ENCODE results near the gene TOPORS. TPM values are rescaled to one million over a fixed set of nuclear protein-coding genes. Genes with fewer than 3 reads are reported as not detected.

The TOPORS gene
- total and polyA plus RNA-seq, 2 experiments from 2014 or later: 16.4 to 26.9 TPM

GRCh38 chr9:32523910-32524309 lies 28.5 kb downstream of the TOPORS start:
- no peak overlapping the region for H2AFZ ChIP-seq
- H3K79me2 ChIP-seq (ENCODE audit: insufficient read depth): peaks cover 32% of the 10 kb centered on the region

GRCh38 chr9:32518276-32518675 lies 34.1 kb downstream of the TOPORS start:
- Histone ChIP-seq H3K9me3 (ENCODE audit: low read depth) (peaks cover 3% of the 10 kb centered on the region), H3K4me3 (no peak overlapping the region), H3K4me1 (ENCODE audit: insufficient read depth) (no peaks in the 10 kb centered on the region; the same call in 1 of the 2 replicates), H3K4me2 (ENCODE audit: unreplicated experiment) (no peak overlapping the region), H4K20me1 (ENCODE audit: insufficient read depth) (no peaks in the 10 kb centered on the region), H3F3A (ENCODE audit: insufficient read depth) (no peaks in the 10 kb centered on the region), H3K9ac (no peak overlapping the region), H3K27ac (no peak overlapping the region), H3K27me3 (replicated peaks; ENCODE audit: insufficient read depth) (no peaks in the 10 kb centered on the region), H3K36me3 (ENCODE audit: low read depth) (no peaks in the 10 kb centered on the region), H3K79me2 (ENCODE audit: insufficient read depth) (peaks cover 16% of the 10 kb centered on the region; the same call in 1 of the 2 replicates), H2AFZ (no peak overlapping the region), H3K9me2 (ENCODE audit: insufficient read depth) (no peaks in the 10 kb centered on the region)
- no peak for DNase-seq
- in situ Hi-C loops (cut with MboI): no loop called here
- 93 to 97% methylated on average over 1 of the region's 1 CpG for WGBS, 2 experiments (ENCODE audit: low coverage in 1 of 2, low lambda C conversion rate in 2 of 2, missing lambda C conversion rate in 2 of 2)
- no peak for TF ChIP-seq EZH2 (IDR thresholded peaks at IDR 0.05; ENCODE audit: insufficient read depth, poor library complexity, severe bottlenecking)
- TF ChIP-seq EZH2phosphoT487 (IDR thresholded peaks at IDR 0.05; ENCODE audit: insufficient read depth, low read depth): no peak

More at GRCh38 chr9:32523910-32524309, 28.5 kb downstream of the TOPORS start:
- Histone ChIP-seq H3K36me3 (ENCODE audit: low read depth) (no peaks in the 10 kb centered on the region), H3K9me3 (ENCODE audit: low read depth) (no peaks in the 10 kb centered on the region), H3K4me3 (no peak overlapping the region), H4K20me1 (ENCODE audit: insufficient read depth) (no peaks in the 10 kb centered on the region), H3K27ac (no peak overlapping the region), H3F3A (ENCODE audit: insufficient read depth) (peaks cover 4% of the 10 kb centered on the region; the same call in 1 of the 2 replicates), H3K27me3 (replicated peaks; ENCODE audit: insufficient read depth) (no peaks in the 10 kb centered on the region), H3K4me2 (ENCODE audit: unreplicated experiment) (no peak overlapping the region), H3K9me2 (ENCODE audit: insufficient read depth) (no peaks in the 10 kb centered on the region), H3K4me1 (ENCODE audit: insufficient read depth) (peaks cover 15% of the 10 kb centered on the region), H3K9ac (no peak overlapping the region)
- DNase-seq: no peak
- TF ChIP-seq EZH2 (IDR thresholded peaks at IDR 0.05; ENCODE audit: insufficient read depth, poor library complexity, severe bottlenecking) (no peak), EZH2phosphoT487 (IDR thresholded peaks at IDR 0.05; ENCODE audit: insufficient read depth, low read depth) (no peak)
- in situ Hi-C loops (cut with MboI): no loop called here
- WGBS, 2 experiments (ENCODE audit: low coverage in 1 of 2, low lambda C conversion rate in 2 of 2, missing lambda C conversion rate in 2 of 2): 100% methylated on average over 1 of the region's 1 CpG

GRCh38 chr9:32516241-32516640 lies 36.1 kb downstream of the TOPORS start:
- no peak for DNase-seq

GRCh38 chr9:32508728-32509127 lies 43.7 kb downstream of the TOPORS start:
- H2AFZ ChIP-seq: no peak overlapping the region
- TF ChIP-seq EZH2 (IDR thresholded peaks at IDR 0.05; ENCODE audit: insufficient read depth, poor library complexity, severe bottlenecking) (no peak), EZH2phosphoT487 (IDR thresholded peaks at IDR 0.05; ENCODE audit: insufficient read depth, low read depth) (no peak)
- no peak overlapping the region for H3K9ac ChIP-seq
- H3K9me3 ChIP-seq (ENCODE audit: low read depth): no peaks in the 10 kb centered on the region
- WGBS, 2 experiments (ENCODE audit: low coverage in 1 of 2, low lambda C conversion rate in 2 of 2, missing lambda C conversion rate in 2 of 2): 95 to 100% methylated on average over 1 of the region's 1 CpG
- H3K4me2 ChIP-seq (ENCODE audit: unreplicated experiment): no peak overlapping the region
- no peak overlapping the region for H3K27ac ChIP-seq
- H3K9me2 ChIP-seq (ENCODE audit: insufficient read depth): no peaks in the 10 kb centered on the region
- H3K4me3 ChIP-seq: no peak overlapping the region
- H3K4me1 ChIP-seq (ENCODE audit: insufficient read depth): no peaks in the 10 kb centered on the region
- H4K20me1 ChIP-seq (ENCODE audit: insufficient read depth): no peaks in the 10 kb centered on the region
- H3F3A ChIP-seq (ENCODE audit: insufficient read depth): no peaks in the 10 kb centered on the region
- no peak for DNase-seq
- H3K27me3 ChIP-seq (replicated peaks; ENCODE audit: insufficient read depth): no peaks in the 10 kb centered on the region
- in situ Hi-C loops (cut with MboI): no loop called here
- no peaks in the 10 kb centered on the region for H3K36me3 ChIP-seq (ENCODE audit: low read depth)
- peaks cover 16% of the 10 kb centered on the region; the same call in 1 of the 2 replicates for H3K79me2 ChIP-seq (ENCODE audit: insufficient read depth)

More at GRCh38 chr9:32516241-32516640, 36.1 kb downstream of the TOPORS start:
- no peaks in the 10 kb centered on the region for H3F3A ChIP-seq (ENCODE audit: insufficient read depth)
- no peak for TF ChIP-seq EZH2 (IDR thresholded peaks at IDR 0.05; ENCODE audit: insufficient read depth, poor library complexity, severe bottlenecking)
- H3K4me1 ChIP-seq (ENCODE audit: insufficient read depth): no peaks in the 10 kb centered on the region; the same call in 1 of the 2 replicates
- H3K9ac ChIP-seq: no peak overlapping the region
- peaks cover 3% of the 10 kb centered on the region for H3K9me3 ChIP-seq (ENCODE audit: low read depth)
- no peak overlapping the region for H3K4me3 ChIP-seq
- no peaks in the 10 kb centered on the region for H4K20me1 ChIP-seq (ENCODE audit: insufficient read depth)
- H3K27ac ChIP-seq: no peak overlapping the region
- no peak overlapping the region for H2AFZ ChIP-seq
- H3K27me3 ChIP-seq (replicated peaks; ENCODE audit: insufficient read depth): no peaks in the 10 kb centered on the region
- peaks cover 23% of the 10 kb centered on the region for H3K79me2 ChIP-seq (ENCODE audit: insufficient read depth)
- no peak overlapping the region for H3K4me2 ChIP-seq (ENCODE audit: unreplicated experiment)
- no peaks in the 10 kb centered on the region for H3K9me2 ChIP-seq (ENCODE audit: insufficient read depth)
- in situ Hi-C loops (cut with MboI): no loop called here
- H3K36me3 ChIP-seq (ENCODE audit: low read depth): no peaks in the 10 kb centered on the region

- Histone ChIP-seq H3K36me3 (ENCODE audit: low read depth) (no peaks in the 10 kb centered on the region), H3K9ac (no peak overlapping the region), H3K9me3 (ENCODE audit: low read depth) (no peaks in the 10 kb centered on the region), H3K4me2 (ENCODE audit: unreplicated experiment) (no peak overlapping the region), H3K27ac (no peak overlapping the region), H3K9me2 (ENCODE audit: insufficient read depth) (no peaks in the 10 kb centered on the region), H2AFZ (no peak overlapping the region), H3F3A (ENCODE audit: insufficient read depth) (peaks cover 8% of the 10 kb centered on the region), H3K27me3 (replicated peaks; ENCODE audit: insufficient read depth) (no peaks in the 10 kb centered on the region), H3K4me1 (ENCODE audit: insufficient read depth) (peaks cover 7% of the 10 kb centered on the region; the same call in 1 of the 2 replicates), H3K79me2 (ENCODE audit: insufficient read depth) (no peaks in the 10 kb centered on the region), H4K20me1 (ENCODE audit: insufficient read depth) (no peaks in the 10 kb centered on the region), H3K4me3 (no peak overlapping the region)
- WGBS, 2 experiments (ENCODE audit: low coverage in 1 of 2, low lambda C conversion rate in 2 of 2, missing lambda C conversion rate in 2 of 2): 66 to 76% methylated on average over 3 of the region's 3 CpGs
- no peak for DNase-seq
- TF ChIP-seq EZH2phosphoT487 (IDR thresholded peaks at IDR 0.05; ENCODE audit: insufficient read depth, low read depth): no peak
- TF ChIP-seq EZH2 (IDR thresholded peaks at IDR 0.05; ENCODE audit: insufficient read depth, poor library complexity, severe bottlenecking): no peak
- in situ Hi-C loops (cut with MboI): no loop called here
Measured at GRCh38 chr9:32503008-32503407, 49.4 kb downstream of the TOPORS start.
